Ishikawa (cell line): ENCODE measurements around the gene HOMER1.

Source experiments
- CEBPB ChIP-seq: IDR thresholded peaks from 2 replicates; pipeline ENCODE4 v1.6.1; 2012
- CREB1 ChIP-seq: IDR thresholded peaks from 2 replicates; pipeline ENCODE4 v1.6.1; 2012; ENCODE audit warnings: low read depth
- EGR1 ChIP-seq: IDR thresholded peaks from 2 replicates; pipeline ENCODE4 v1.6.1; 2012
- EP300 ChIP-seq: IDR thresholded peaks from 2 replicates; pipeline ENCODE4 v1.6.1; 2012; ENCODE audit warnings: borderline replicate concordance
- FOXM1 ChIP-seq: IDR thresholded peaks from 2 replicates; pipeline ENCODE4 v1.6.1; 2012; ENCODE audit warnings: low read depth, borderline replicate concordance
- NFIC ChIP-seq: IDR thresholded peaks from 2 replicates; pipeline ENCODE4 v1.6.1; 2012
- RAD21 ChIP-seq: IDR thresholded peaks from 2 replicates; pipeline ENCODE4 v1.6.1; 2012; ENCODE audit warnings: low read depth
- REST ChIP-seq: IDR thresholded peaks from 2 replicates; pipeline ENCODE4 v1.6.1; 2012; ENCODE audit warnings: low read depth, mild to moderate bottlenecking
- TAF1 ChIP-seq: IDR thresholded peaks from 2 replicates; pipeline ENCODE4 v1.6.1; 2012; ENCODE audit warnings: low read depth, mild to moderate bottlenecking
- TCF12 ChIP-seq: IDR thresholded peaks from 2 replicates; pipeline ENCODE4 v1.6.1; 2012; ENCODE audit warnings: low read depth
- TEAD4 ChIP-seq: IDR thresholded peaks from 2 replicates; pipeline ENCODE4 v1.6.1; 2012
- USF1 ChIP-seq: IDR thresholded peaks from 2 replicates; pipeline ENCODE4 v1.6.1; 2012
- YY1 ChIP-seq: IDR thresholded peaks from 2 replicates; pipeline ENCODE4 v1.6.1; 2012; ENCODE audit warnings: low read depth
- ZBTB7A ChIP-seq: IDR thresholded peaks from 2 replicates; pipeline ENCODE4 v1.6.1; 2012; ENCODE audit warnings: low read depth
- TF ChIP-seq, protein P1 (sequence below): IDR thresholded peaks from 2 replicates; pipeline ENCODE4 v1.6.1; 2012

The HOMER1 gene

GRCh38 chr5:79456890-79457583, 56.9 kb downstream of the HOMER1 start:
- no peak for TF ChIP-seq NFIC
- TF ChIP-seq TEAD4: no peak
- no peak for TF ChIP-seq CREB1
- no peak for TF ChIP-seq TAF1
- TF ChIP-seq YY1: no peak
- TF ChIP-seq TCF12: no peak
- TF ChIP-seq USF1: no peak
- TF ChIP-seq, protein P1, sequence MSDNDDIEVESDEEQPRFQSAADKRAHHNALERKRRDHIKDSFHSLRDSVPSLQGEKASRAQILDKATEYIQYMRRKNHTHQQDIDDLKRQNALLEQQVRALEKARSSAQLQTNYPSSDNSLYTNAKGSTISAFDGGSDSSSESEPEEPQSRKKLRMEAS: no peak
- TF ChIP-seq ZBTB7A: no peak
- TF ChIP-seq EGR1: no peak
- no peak for TF ChIP-seq CEBPB
- TF ChIP-seq FOXM1: no peak
- TF ChIP-seq EP300: no peak

- no peak for TF ChIP-seq EP300
Observed at GRCh38 chr5:79456400-79456799, 57.5 kb downstream of the HOMER1 start.

- TF ChIP-seq ZBTB7A (no peak), CEBPB (no peak), EGR1 (no peak), NFIC (no peak), USF1 (no peak), TCF12 (no peak), REST (no peak), TEAD4 (no peak), YY1 (no peak), CREB1 (no peak), TAF1 (no peak), EP300 (no peak), RAD21 (no peak), FOXM1 (no peak)
- TF ChIP-seq, protein P1: no peak
Observed at GRCh38 chr5:79454043-79454442, 59.9 kb downstream of the HOMER1 start.

DNA sequence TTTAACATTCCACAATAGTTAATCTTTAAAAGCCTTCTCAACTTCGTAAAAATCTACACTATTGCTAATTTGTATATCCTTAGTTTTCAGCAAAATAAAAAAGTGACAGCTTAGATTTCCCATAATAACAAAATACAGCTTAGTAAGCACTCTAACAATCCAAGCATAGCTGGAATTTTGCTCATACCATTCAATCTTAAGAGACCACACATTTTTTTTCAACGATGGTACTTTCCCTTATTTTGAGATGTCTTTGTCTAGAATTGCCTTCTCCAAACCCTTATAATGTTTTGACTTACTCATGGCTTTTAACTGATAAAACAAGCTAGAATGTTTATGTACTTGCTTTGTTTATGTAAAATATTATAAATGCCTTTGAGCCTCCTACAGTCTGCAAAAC, 65.6 kb downstream of the HOMER1 start:
- no peak for TF ChIP-seq REST
- peak; percentile 78 for TF ChIP-seq TEAD4

- TF ChIP-seq CEBPB: no peak
- TF ChIP-seq, protein P1: no peak
- no peak for TF ChIP-seq FOXM1
- TF ChIP-seq ZBTB7A: no peak
- no peak for TF ChIP-seq EP300
- no peak for TF ChIP-seq TAF1
- no peak for TF ChIP-seq USF1
Observed at GRCh38 chr5:79436821-79437220, 77.1 kb downstream of the HOMER1 start.

DNA sequence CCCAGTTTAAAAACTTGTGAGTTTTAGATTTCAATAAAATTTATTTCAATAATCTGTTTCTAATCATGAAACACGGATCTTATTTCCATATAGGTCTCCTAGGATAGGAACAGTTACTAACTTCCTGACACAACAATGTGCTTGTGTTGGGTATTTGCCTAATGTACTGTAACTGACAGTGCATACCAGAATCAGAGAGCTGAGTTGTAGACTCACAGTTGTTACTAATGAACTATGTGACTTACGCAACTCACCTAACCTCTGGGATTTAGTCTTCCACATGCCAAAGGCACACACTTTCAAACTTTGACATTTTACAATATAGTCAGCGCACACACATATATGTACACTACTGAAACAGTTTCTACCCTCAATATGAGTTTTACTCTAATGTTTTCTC, 77.7 kb downstream of the HOMER1 start:
- TF ChIP-seq TEAD4 (no peak), CEBPB (peak; percentile 79; the same call in 1 of the 2 replicates)
